CD4-positive, alpha-beta memory T cell (primary cell): ENCODE data around the gene CARS1. TPM values are rescaled to one million over a fixed set of nuclear protein-coding genes. Genes with fewer than 3 reads are reported as not detected.

Experiments used
- CTCF ChIA-PET: fragments of 350-600 bp; sonication (Branson Sonifier 250); formaldehyde crosslinking; loops from one replicate; lab custom pipeline; 2021; ENCODE audit warnings: inconsistent platforms; ENCODE audit not compliant: partially characterized antibody; lab: Charles Lee
- POLR2A ChIA-PET: fragments of 350-600 bp; sonication (Branson Sonifier 250); formaldehyde crosslinking; loops from one replicate; lab custom pipeline; 2021; ENCODE audit not compliant: partially characterized antibody; lab: Charles Lee
- DNase-seq, 5 donors: peaks; one replicate each; pipeline versions ENCODE4 v3.0.0 to v3.0.0-alpha.2; 2020 to 2022; ENCODE audit warnings: mixed read lengths in 1 of 5
- H3K27ac ChIP-seq: one replicate; pipeline ENCODE4 v1.7.0; 2013; ENCODE audit warnings: low read depth, low read length
- H3K27me3 ChIP-seq: 2 replicates; pipeline ENCODE4 v1.7.0; 2013; ENCODE audit warnings: mild to moderate bottlenecking, low read length, moderate library complexity; ENCODE audit not compliant: insufficient read depth
- H3K36me3 ChIP-seq: 2 replicates; pipeline ENCODE4 v1.7.0; 2013; ENCODE audit warnings: mild to moderate bottlenecking, low read length, moderate library complexity; ENCODE audit not compliant: insufficient read depth
- H3K4me1 ChIP-seq: 2 replicates; pipeline ENCODE4 v1.7.0; 2013; ENCODE audit warnings: mild to moderate bottlenecking, low read length, moderate library complexity; ENCODE audit not compliant: insufficient read depth
- H3K4me3 ChIP-seq, 2 donors: one replicate each; pipeline ENCODE4 v1.7.0; 2013; ENCODE audit warnings: low read length in 2 of 2, mild to moderate bottlenecking in 1 of 2
- H3K9me3 ChIP-seq, 2 donors: one replicate each; pipeline ENCODE4 v1.7.0; 2013; ENCODE audit warnings: low read length in 2 of 2, control low read depth in 1 of 2; ENCODE audit not compliant: control insufficient read depth in 1 of 2
- H3K27ac Mint-ChIP-seq, 7 donors: one replicate each; pipeline ENCODE4 v1.8.0; 2020 to 2021; ENCODE audit warnings: mixed read lengths in 7 of 7, mild to moderate bottlenecking in 6 of 7, inconsistent platforms in 3 of 7, moderate library complexity in 3 of 7
- H3K27me3 Mint-ChIP-seq, 2 donors: one replicate each; pipeline ENCODE4 v1.8.0; 2020 to 2021; ENCODE audit warnings: mixed read lengths in 2 of 2
- H3K36me3 Mint-ChIP-seq, 2 donors: one replicate each; pipeline ENCODE4 v1.8.0; 2020 to 2021; ENCODE audit warnings: mixed read lengths in 2 of 2, inconsistent platforms in 1 of 2, mild to moderate bottlenecking in 1 of 2
- H3K4me1 Mint-ChIP-seq, 4 donors: one replicate each; pipeline ENCODE4 v1.8.0; 2020 to 2021; ENCODE audit warnings: mixed read lengths in 4 of 4, mild to moderate bottlenecking in 1 of 4
- H3K4me3 Mint-ChIP-seq, 8 donors: one replicate each; pipeline ENCODE4 v1.8.0; 2020 to 2021; ENCODE audit warnings: mixed read lengths in 8 of 8, mild to moderate bottlenecking in 7 of 8, moderate library complexity in 6 of 8, inconsistent platforms in 3 of 8
- H3K9me3 Mint-ChIP-seq, 8 donors: one replicate each; pipeline ENCODE4 v1.8.0; 2020 to 2021; ENCODE audit warnings: mixed read lengths in 8 of 8, mild to moderate bottlenecking in 5 of 8, inconsistent platforms in 3 of 8, moderate library complexity in 1 of 8
- intact Hi-C: fragments of 100-400 bp; cut with micrococcal nuclease; formaldehyde crosslinking; loops from one replicate; pipeline ENCODE4 v1.15.1; 2023
- polyA plus RNA-seq, 2 donors: library from polyadenylated mRNA; unstranded; fragments of 300-500 nt; fragmentation: Illumina TruSeq; gene quantifications; one replicate each; pipeline ENCODE4 v1.2.3, GENCODE V29; 2021
- total RNA-seq, 2 experiments: library from RNA; stranded (reverse); gene quantifications; one replicate each; pipeline ENCODE4 v1.2.3, GENCODE V29; 2021

Gene CARS1
- total and polyA plus RNA-seq, 4 experiments from 2014 or later, result 37.1 to 80.3 (median 57.1) TPM

DNA sequence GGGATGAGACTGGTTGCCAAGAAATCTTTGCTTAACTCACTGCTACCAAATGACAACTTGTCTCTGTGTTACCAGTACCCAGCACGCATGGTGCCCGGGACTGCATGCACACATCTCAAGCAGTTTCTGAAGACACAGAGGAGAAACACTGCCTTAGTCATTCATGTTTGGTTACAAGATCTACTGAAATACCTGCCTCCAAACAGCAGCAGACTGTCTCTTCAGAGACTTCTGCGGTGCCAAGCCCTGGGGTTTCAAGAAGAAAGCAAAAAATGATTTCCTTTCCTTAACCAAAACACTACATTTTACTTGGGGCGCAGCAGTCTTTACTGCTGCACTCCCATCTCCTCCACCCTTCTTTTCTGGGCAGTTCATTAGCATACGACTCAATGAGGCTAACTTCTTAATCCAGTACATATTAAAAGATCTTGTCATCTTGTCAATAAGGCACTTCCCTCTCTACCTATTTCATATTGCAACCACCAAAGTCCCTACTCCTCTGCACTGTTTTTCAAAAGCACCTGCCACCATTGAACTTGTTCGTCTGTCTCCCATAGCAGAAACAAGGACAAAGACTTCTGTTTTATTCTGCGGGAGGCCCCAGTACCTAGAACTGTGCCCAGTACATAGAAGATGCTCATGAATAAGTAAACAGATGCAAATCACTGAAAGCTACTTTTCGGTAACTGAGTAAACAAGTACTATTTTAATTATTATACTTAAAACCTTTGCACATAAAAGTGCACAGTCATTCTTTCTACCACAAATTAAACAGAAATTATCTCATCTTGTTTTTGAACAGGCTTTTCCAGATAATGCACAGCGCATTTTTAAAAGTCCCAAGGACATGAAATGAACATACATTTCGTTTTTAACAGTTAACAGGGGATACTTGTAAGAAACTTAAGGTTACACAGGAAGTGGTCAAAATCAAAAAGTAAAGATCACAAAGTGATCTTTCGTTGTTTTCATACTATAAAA, 69.1 kb downstream of the CARS1 start:
- peaks cover 73% of the 10 kb centered on the region for H3K4me1 ChIP-seq
- H3K27ac Mint-ChIP-seq, result peak overlapping the region; percentile 87 to 99 (median 97)
- H3K4me1 Mint-ChIP-seq, result peaks cover 31 to 81% (median 50%) of the 10 kb centered on the region in 4 donors
- CTCF ChIA-PET, result interaction anchor here (0.8 to 3.1 kb wide), 5 partner anchors 10 to 96 kb away, joined by 3 to 24 read pairs (median 13); no protein-coding TSS in a partner anchor
- no peaks in the 10 kb centered on the region for H3K27me3 ChIP-seq
- H3K36me3 ChIP-seq, result peaks cover 7% of the 10 kb centered on the region
- peak; percentile 43 to 56 (median 50) for DNase-seq
- intact Hi-C loops, result loop anchor here (1.0 to 5.0 kb wide), 2 partner anchors 26 to 41 kb away; no protein-coding TSS in a partner anchor
- peak overlapping the region; percentile 93 to 100 (median 98) for H3K4me3 Mint-ChIP-seq
- H3K27ac ChIP-seq, result peak overlapping the region; percentile 84
- H3K9me3 ChIP-seq, result no peaks in the 10 kb centered on the region
- H3K27me3 Mint-ChIP-seq, result peaks cover 0 to 2% of the 10 kb centered on the region in 2 donors
- H3K9me3 Mint-ChIP-seq, result no peaks in the 10 kb centered on the region
- peaks cover 9 to 44% of the 10 kb centered on the region in 2 donors for H3K36me3 Mint-ChIP-seq
- peak overlapping the region; percentile 48 to 90 for H3K4me3 ChIP-seq
- POLR2A ChIA-PET, result interaction anchor here (0.8 to 8.8 kb wide), 11 partner anchors 9 to 96 kb away, joined by 4 to 178 read pairs (median 5); no protein-coding TSS in a partner anchor

DNA sequence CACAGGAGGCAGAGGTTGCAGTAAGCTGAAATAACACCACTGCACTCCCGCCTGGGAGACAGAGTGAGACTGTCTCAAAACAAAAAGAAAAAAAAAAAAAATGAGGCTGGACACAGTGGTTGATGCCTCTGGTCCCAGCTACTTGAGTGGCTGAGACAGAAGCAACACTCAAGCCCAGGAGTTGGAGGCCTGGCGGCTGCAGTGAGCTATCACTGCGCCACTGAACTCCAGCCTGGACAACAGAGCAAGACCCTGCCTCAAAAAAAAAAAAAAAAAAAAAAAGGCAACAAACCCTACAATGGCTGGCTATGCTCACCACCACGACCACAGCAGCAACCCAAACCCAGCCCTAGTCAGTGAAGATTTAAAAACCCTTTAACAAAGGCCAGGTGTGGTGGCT, 73.3 kb downstream of the CARS1 start:
- ChIA-PET POLR2A (interaction anchor here (0.7 to 3.5 kb wide), 4 partner anchors 8 to 269 kb away, joined by 3 to 17 read pairs (median 5); partner anchors contain the start of genes NAP1L4 and PHLDA2), CTCF (interaction anchor here (0.7 kb wide), 1 partner anchor 30 kb away, joined by 3 read pairs; no protein-coding TSS in a partner anchor)
- Histone ChIP-seq H3K36me3 (peaks cover 9% of the 10 kb centered on the region), H3K4me3 (no peak overlapping the region), H3K27me3 (no peaks in the 10 kb centered on the region), H3K27ac (no peak overlapping the region), H3K9me3 (no peaks in the 10 kb centered on the region), H3K4me1 (peaks cover 87% of the 10 kb centered on the region)
- H3K4me1 Mint-ChIP-seq, result peaks cover 40 to 77% (median 55%) of the 10 kb centered on the region in 4 donors
- peak overlapping the region in 6 of 8 donors; percentile 39 to 76 (median 62) for H3K4me3 Mint-ChIP-seq
- DNase-seq, result no peak
- intact Hi-C loops, result no loop called here
- peaks cover 9 to 39% of the 10 kb centered on the region in 2 donors for H3K36me3 Mint-ChIP-seq
- H3K27me3 Mint-ChIP-seq, result no peaks in the 10 kb centered on the region
- no peaks in the 10 kb centered on the region for H3K9me3 Mint-ChIP-seq
- H3K27ac Mint-ChIP-seq, result peak overlapping the region; percentile 67 to 87 (median 83)

GRCh38 chr11:2982214-2982613, 75.0 kb downstream of the CARS1 start:
- peak overlapping the region; percentile 32 to 86 (median 67) for H3K27ac Mint-ChIP-seq
- ChIA-PET POLR2A (interaction anchor here (1.3 to 3.5 kb wide), 4 partner anchors 8 to 53 kb away, joined by 4 to 17 read pairs (median 12); partner anchors contain the start of genes NAP1L4 and PHLDA2), CTCF (interaction anchor here (2.5 kb wide), 1 partner anchor 33 kb away, joined by 12 read pairs; no protein-coding TSS in a partner anchor)
- peaks cover 18 to 43% of the 10 kb centered on the region in 2 donors for H3K36me3 Mint-ChIP-seq
- H3K9me3 Mint-ChIP-seq, result no peaks in the 10 kb centered on the region
- Histone ChIP-seq H3K4me3 (no peak overlapping the region), H3K36me3 (peaks cover 25% of the 10 kb centered on the region), H3K27ac (peak overlapping the region; percentile 13), H3K9me3 (no peaks in the 10 kb centered on the region), H3K27me3 (no peaks in the 10 kb centered on the region), H3K4me1 (peaks cover 75% of the 10 kb centered on the region)
- peak overlapping the region in 6 of 8 donors; percentile 7 to 76 (median 50) for H3K4me3 Mint-ChIP-seq
- DNase-seq, result no peak
- H3K4me1 Mint-ChIP-seq, result peaks cover 41 to 77% (median 53%) of the 10 kb centered on the region in 4 donors
- intact Hi-C loops, result no loop called here
- H3K27me3 Mint-ChIP-seq, result no peaks in the 10 kb centered on the region

DNA sequence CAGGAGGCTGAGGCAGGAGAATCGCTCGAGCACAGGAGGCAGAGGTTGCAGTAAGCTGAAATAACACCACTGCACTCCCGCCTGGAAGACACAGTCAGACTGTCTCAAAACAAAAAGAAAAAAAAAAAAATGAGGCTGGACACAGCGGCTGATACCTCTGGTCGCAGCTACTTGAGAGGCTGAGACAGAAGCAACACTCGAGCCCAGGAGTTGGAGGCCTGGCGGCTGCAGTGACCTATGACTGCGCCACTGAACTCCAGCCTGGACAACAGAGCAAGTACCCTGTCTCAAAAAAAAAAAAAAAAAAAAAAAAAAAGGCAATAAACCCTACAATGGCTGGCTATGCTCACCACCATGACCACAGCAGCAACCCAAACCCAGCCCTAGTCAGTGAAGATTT, 76.1 kb downstream of the CARS1 start:
- intact Hi-C loops, result no loop called here
- Mint-ChIP-seq H3K36me3 (peaks cover 26 to 53% of the 10 kb centered on the region in 2 donors), H3K4me1 (peaks cover 43 to 80% (median 57%) of the 10 kb centered on the region in 4 donors), H3K27me3 (no peaks in the 10 kb centered on the region), H3K27ac (peak overlapping the region in 3 of 7 donors; percentile 25 to 89 (median 67)), H3K9me3 (no peaks in the 10 kb centered on the region), H3K4me3 (no peak overlapping the region)
- no peak overlapping the region for H3K27ac ChIP-seq
- DNase-seq, result no peak
- peaks cover 64% of the 10 kb centered on the region for H3K4me1 ChIP-seq
- H3K4me3 ChIP-seq, result no peak overlapping the region
- ChIA-PET POLR2A (interaction anchor here (0.7 to 3.6 kb wide), 5 partner anchors 8 to 38 kb away, joined by 4 to 19 read pairs (median 17); partner anchors contain the start of gene NAP1L4), CTCF (interaction anchor here (0.8 to 2.5 kb wide), 4 partner anchors 34 to 1136 kb away, joined by 3 to 12 read pairs (median 4); no protein-coding TSS in a partner anchor)
- H3K27me3 ChIP-seq, result no peaks in the 10 kb centered on the region
- H3K36me3 ChIP-seq, result peaks cover 31% of the 10 kb centered on the region
- H3K9me3 ChIP-seq, result no peaks in the 10 kb centered on the region

- peaks cover 26 to 60% of the 10 kb centered on the region in 2 donors for H3K36me3 Mint-ChIP-seq
- Histone ChIP-seq H3K9me3 (no peaks in the 10 kb centered on the region), H3K27ac (no peak overlapping the region), H3K27me3 (no peaks in the 10 kb centered on the region), H3K4me1 (peaks cover 56% of the 10 kb centered on the region), H3K4me3 (no peak overlapping the region), H3K36me3 (peaks cover 38% of the 10 kb centered on the region)
- intact Hi-C loops, result no loop called here
- CTCF ChIA-PET, result interaction anchor here (0.8 to 2.5 kb wide), 4 partner anchors 34 to 1137 kb away, joined by 3 to 12 read pairs (median 4); no protein-coding TSS in a partner anchor
- no peak overlapping the region for H3K27ac Mint-ChIP-seq
- H3K9me3 Mint-ChIP-seq, result no peaks in the 10 kb centered on the region
- POLR2A ChIA-PET, result interaction anchor here (0.7 to 3.6 kb wide), 4 partner anchors 9 to 37 kb away, joined by 4 to 19 read pairs (median 13); partner anchors contain the start of gene NAP1L4
- H3K4me3 Mint-ChIP-seq, result no peak overlapping the region
- no peaks in the 10 kb centered on the region for H3K27me3 Mint-ChIP-seq
- peaks cover 42 to 82% (median 61%) of the 10 kb centered on the region in 4 donors for H3K4me1 Mint-ChIP-seq
- no peak for DNase-seq
These were observed 76.9 kb downstream of the CARS1 start for GRCh38 chr11:2980168-2980840.

DNA sequence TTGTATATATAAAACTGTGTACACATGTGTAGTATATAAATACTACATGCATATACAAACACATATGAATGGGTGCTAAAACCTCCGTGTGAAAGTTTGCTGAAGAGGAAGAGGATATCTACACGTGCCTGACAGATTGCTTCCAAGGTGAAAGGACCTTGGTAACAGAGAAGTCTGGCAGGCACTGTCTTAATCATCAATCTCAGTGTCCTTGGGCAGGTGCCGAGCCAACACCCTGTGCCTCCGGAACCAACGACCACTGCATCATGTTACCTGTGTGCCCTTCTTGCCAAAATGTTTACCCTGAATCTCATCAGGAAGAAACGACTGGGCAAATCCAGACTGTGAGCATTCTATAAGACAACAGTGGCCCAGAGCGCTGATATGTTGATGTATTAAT, 80.1 kb downstream of the CARS1 start:
- H3K36me3 Mint-ChIP-seq, result peaks cover 33 to 72% of the 10 kb centered on the region in 2 donors
- H3K36me3 ChIP-seq, result peaks cover 62% of the 10 kb centered on the region
- ChIA-PET POLR2A (interaction anchor here (2.1 kb wide), 1 partner anchor 37 kb away, joined by 18 read pairs; no protein-coding TSS in a partner anchor), CTCF (interaction anchor here (3.3 to 3.7 kb wide), 4 partner anchors 23 to 46 kb away, joined by 19 to 49 read pairs (median 28); no protein-coding TSS in a partner anchor)
- H3K4me3 ChIP-seq, result no peak overlapping the region
- no peaks in the 10 kb centered on the region for H3K9me3 ChIP-seq
- no peaks in the 10 kb centered on the region for H3K9me3 Mint-ChIP-seq
- H3K27me3 ChIP-seq, result no peaks in the 10 kb centered on the region
- H3K4me3 Mint-ChIP-seq, result no peak overlapping the region
- no peak for DNase-seq
- no peak overlapping the region for H3K27ac ChIP-seq
- peak overlapping the region in 3 of 7 donors; percentile 72 to 88 (median 76) for H3K27ac Mint-ChIP-seq
- H3K4me1 ChIP-seq, result peaks cover 24% of the 10 kb centered on the region
- H3K4me1 Mint-ChIP-seq, result peaks cover 25 to 57% (median 42%) of the 10 kb centered on the region in 4 donors
- intact Hi-C loops, result no loop called here
- no peaks in the 10 kb centered on the region for H3K27me3 Mint-ChIP-seq
